Neural progenitor cell (in vitro differentiated cells): ENCODE measurements around the gene SLC38A9.

ENCODE experiments used
- CTCF ChIP-seq: fragments of 200-600 bp; sonication (generic); IDR thresholded peaks from 2 replicates; pipeline ENCODE4 v1.5.1; 2017; ENCODE audit warnings: antibody characterized with exemption, mild to moderate bottlenecking
- EZH2 ChIP-seq: fragments of 200-600 bp; sonication (generic); IDR thresholded peaks from 2 replicates; pipeline ENCODE4 v1.6.1; 2017; ENCODE audit warnings: antibody characterized with exemption, mild to moderate bottlenecking, moderate library complexity

- TF ChIP-seq CTCF (no peak), EZH2 (no peak)
Measured at GRCh38 chr5:55692509-55692908, 19.6 kb downstream of the SLC38A9 start.
